GM12878 (cell line): ENCODE measurements around the gene ADAMTSL2. TPM values are rescaled to one million over a fixed set of nuclear protein-coding genes. Genes with fewer than 3 reads are reported as not detected.

Experiments used
- ATAC-seq: fragments of 200-7000 bp; cut with Tn5 transposase; 3 replicates; pipeline ENCODE4 v1.9.1; 2020; ENCODE audit warnings: mild to moderate bottlenecking, moderate library complexity
- BruUV-seq: library from RNA; stranded (reverse); fragments of 400-500 nt; replicated peaks from 2 replicates; lab custom pipeline; 2021; lab: Mats Ljungman, UMichigan
- CTCF ChIA-PET: fragments of 300-600 bp; sonication (Branson Sonifier 250); formaldehyde crosslinking; extraction: SDS; loops from one replicate; lab custom pipeline; 2021; ENCODE audit warnings: inconsistent platforms; lab: Yijun Ruan, JAX
- POLR2A ChIA-PET: fragments of 350-600 bp; formaldehyde crosslinking; extraction: SDS; loops from one replicate; lab custom pipeline; 2021; ENCODE audit warnings: inconsistent platforms; lab: Charles Lee
- RAD21 ChIA-PET: fragments of 300-600 bp; sonication (Branson Sonifier 250); formaldehyde crosslinking; loops from one replicate; lab custom pipeline; 2023; ENCODE audit warnings: antibody characterized with exemption; ENCODE audit not compliant: unreplicated experiment; lab: Charles Lee
- SMC1A ChIA-PET: fragments of 300-600 bp; sonication (Branson Sonifier 250); formaldehyde crosslinking; loops from one replicate; lab custom pipeline; 2023; ENCODE audit not compliant: unreplicated experiment, uncharacterized antibody; lab: Charles Lee
- DNase-seq: peaks from one replicate; pipeline ENCODE4 v3.0.0-alpha.2; 2011; ENCODE audit warnings: low read depth, low spot score
- FAIRE-seq: peaks from 3 replicates; lab custom pipeline; 2011; peaks lifted over from hg19 to GRCh38; lab: Jason Lieb, UNC
- H2AFZ ChIP-seq: 2 replicates; pipeline ENCODE4 v1.6.0; 2011; ENCODE audit warnings: low read depth, low read length, control low read depth; ENCODE audit not compliant: control insufficient read depth
- H3K27ac ChIP-seq: 2 replicates; pipeline ENCODE4 v1.5.1; 2011; ENCODE audit warnings: control low read depth; ENCODE audit not compliant: control insufficient read depth, insufficient read depth
- H3K27me3 ChIP-seq, 2 experiments: replicated peaks in 1 of 2; 2 replicates each; pipeline versions ENCODE4 v1.6.0 to v1.6.1; 2011; ENCODE audit warnings: low read length in 1 of 2; ENCODE audit not compliant: control insufficient read depth in 2 of 2, insufficient read depth in 2 of 2
- H3K36me3 ChIP-seq, 2 experiments: 2 replicates each; pipeline ENCODE4 v1.5.1; 2011; ENCODE audit warnings: low read length in 1 of 2; ENCODE audit not compliant: control insufficient read depth in 2 of 2, insufficient read depth in 2 of 2
- H3K4me1 ChIP-seq: 2 replicates; pipeline ENCODE4 v1.6.1; 2011; ENCODE audit warnings: mild to moderate bottlenecking, low read length, moderate library complexity, mixed read lengths; ENCODE audit not compliant: control insufficient read depth, insufficient read depth
- H3K4me2 ChIP-seq: 2 replicates; pipeline ENCODE4 v1.6.0; 2011; ENCODE audit warnings: control low read depth; ENCODE audit not compliant: control insufficient read depth, insufficient read depth
- H3K4me3 ChIP-seq: fragments of 200-600 bp; sonication (generic); 2 replicates; pipeline ENCODE4 v1.5.1; 2016
- H3K79me2 ChIP-seq: 2 replicates; pipeline ENCODE4 v1.6.0; 2011; ENCODE audit warnings: low read length; ENCODE audit not compliant: control insufficient read depth, insufficient read depth
- H3K9ac ChIP-seq: 2 replicates; pipeline ENCODE4 v1.8.0; 2011; ENCODE audit warnings: low read length, control low read depth, mixed read lengths; ENCODE audit not compliant: control insufficient read depth, insufficient read depth
- H3K9me3 ChIP-seq: replicated peaks from 3 replicates; pipeline ENCODE4 v1.5.1; 2011; ENCODE audit warnings: mild to moderate bottlenecking, low read length; ENCODE audit not compliant: control insufficient read depth, insufficient read depth
- H4K20me1 ChIP-seq: 2 replicates; pipeline ENCODE4 v1.6.0; 2011; ENCODE audit not compliant: control insufficient read depth, insufficient read depth
- ASH2L ChIP-seq: fragments of 300-600, 200-600 bp; sonication (generic); IDR thresholded peaks from 2 replicates; pipeline ENCODE4 v1.6.1; 2017; ENCODE audit warnings: low read depth, mild to moderate bottlenecking, borderline replicate concordance
- ATF3 ChIP-seq: IDR thresholded peaks from 2 replicates; pipeline ENCODE4 v1.6.1; 2011; ENCODE audit warnings: low read depth, mild to moderate bottlenecking, low read length, moderate library complexity, borderline replicate concordance; ENCODE audit errors: extremely low read depth
- BHLHE40 ChIP-seq, 2 experiments: fragments of 450-650 bp in 1 of 2; IDR thresholded peaks; 2 replicates each; pipeline ENCODE4 v1.6.1; 2011 to 2017; ENCODE audit warnings: low read depth in 2 of 2, borderline replicate concordance in 1 of 2, improper control_type of control experiment in 1 of 2, low read length in 1 of 2, mild to moderate bottlenecking in 1 of 2
- BRCA1 ChIP-seq: IDR thresholded peaks from 2 replicates; pipeline ENCODE4 v1.6.1; 2011; ENCODE audit warnings: low read depth, low read length, improper control_type of control experiment
- CBX3 ChIP-seq: fragments of 200-600 bp; sonication (generic); IDR thresholded peaks from 2 replicates; pipeline ENCODE4 v1.6.1; 2016; ENCODE audit warnings: low read depth, borderline replicate concordance
- CEBPB ChIP-seq, 2 experiments: fragments of 150-350 bp in 1 of 2; IDR thresholded peaks; 2 replicates each; pipeline ENCODE4 v1.6.1; 2012 to 2014; ENCODE audit warnings: low read depth in 2 of 2, low read length in 2 of 2, borderline replicate concordance in 1 of 2, inconsistent platforms in 1 of 2
- CHD2 ChIP-seq: IDR thresholded peaks from 2 replicates; pipeline ENCODE4 v1.6.1; 2011; ENCODE audit warnings: low read depth, low read length, improper control_type of control experiment, borderline replicate concordance
- CTCF ChIP-seq, 3 experiments: IDR thresholded peaks in 2 of 3; conservative IDR thresholded peaks in 1 of 3; 2 replicates each; pipeline ENCODE4 v1.5.1; 2011; ENCODE audit warnings: low read depth in 3 of 3, low read length in 3 of 3, mild to moderate bottlenecking in 3 of 3, control low read depth in 2 of 3, moderate library complexity in 2 of 3, inconsistent platforms in 1 of 3, mixed read lengths in 1 of 3; ENCODE audit not compliant: control insufficient read depth in 2 of 3, insufficient read depth in 1 of 3; ENCODE audit errors: extremely low read depth in 1 of 3
- E4F1 ChIP-seq: fragments of 450-650 bp; IDR thresholded peaks from 2 replicates; pipeline ENCODE4 v1.6.1; 2018; ENCODE audit warnings: borderline replicate concordance, mild to moderate bottlenecking; ENCODE audit not compliant: partially characterized antibody
- EP300 ChIP-seq, 2 experiments: fragments of 150-350 bp in 1 of 2; IDR thresholded peaks; 2 replicates each; pipeline ENCODE4 v1.6.1; 2011 to 2012; ENCODE audit warnings: low read depth in 2 of 2, low read length in 2 of 2, borderline replicate concordance in 1 of 2, improper control_type of control experiment in 1 of 2, inconsistent platforms in 1 of 2; ENCODE audit not compliant: control insufficient read depth in 1 of 2
- FOXK2 ChIP-seq: fragments of 450-650 bp; IDR thresholded peaks from 2 replicates; pipeline ENCODE4 v1.6.1; 2017; ENCODE audit warnings: mild to moderate bottlenecking, moderate library complexity
- GABPA ChIP-seq: IDR thresholded peaks from 2 replicates; pipeline ENCODE4 v1.6.1; 2014; ENCODE audit warnings: antibody characterized with exemption, low read depth, mild to moderate bottlenecking, inconsistent platforms
- HCFC1 ChIP-seq: fragments of 150-350 bp; IDR thresholded peaks from 2 replicates; pipeline ENCODE4 v1.6.1; 2014; ENCODE audit warnings: low read length
- KDM1A ChIP-seq: fragments of 200-600 bp; sonication (generic); IDR thresholded peaks from 2 replicates; pipeline ENCODE4 v1.6.1; 2016; ENCODE audit warnings: borderline replicate concordance
- NBN ChIP-seq: fragments of 450-650 bp; IDR thresholded peaks from 2 replicates; pipeline ENCODE4 v1.6.1; 2016
- NR2C2 ChIP-seq: IDR thresholded peaks from 2 replicates; pipeline ENCODE4 v1.6.1; 2011; ENCODE audit warnings: borderline replicate concordance, low read depth; ENCODE audit not compliant: control insufficient read depth, insufficient read length
- RBBP5 ChIP-seq: fragments of 200-600 bp; sonication (generic); conservative IDR thresholded peaks from 2 replicates; pipeline ENCODE4 v1.6.1; 2016
- RELA ChIP-seq: fragments of 450-650 bp; IDR thresholded peaks from 2 replicates; pipeline ENCODE4 v1.8.0; 2014; ENCODE audit warnings: borderline replicate concordance; ENCODE audit not compliant: partially characterized antibody
- ZNF24 ChIP-seq: fragments of 450-650 bp; IDR thresholded peaks from 2 replicates; pipeline ENCODE4 v1.6.1; 2017; ENCODE audit warnings: antibody characterized with exemption, mild to moderate bottlenecking
- WGBS: methylation state at CpG from one replicate; pipeline ENCODE4 v1.1.6; 2016; ENCODE audit warnings: low lambda C conversion rate; ENCODE audit not compliant: insufficient replicate concordance, insufficient coverage; ENCODE audit errors: missing lambda C conversion rate; 5-methylcytosine and 5-hydroxymethylcytosine counted together
- in situ Hi-C: fragments of 300-500 bp; cut with MboI; formaldehyde crosslinking; loops from 9 replicates; pipeline ENCODE4 v1.14.3; 2018; ENCODE audit warnings: mixed read lengths
- intact Hi-C: fragments of 100-400 bp; cut with micrococcal nuclease; formaldehyde crosslinking; loops from one replicate; pipeline ENCODE4 v1.14.2; 2022; ENCODE audit not compliant: unreplicated experiment
- polyA plus RNA-seq, 11 experiments: library from polyadenylated mRNA; depleted of rRNA in 4 of 11; unstranded in 6 of 11; stranded (reverse) in 5 of 11; fragments of >200 nt; fragmentation: Nextera tagmentation in 4 of 11; fragmentation: Illumina TruSeq in 1 of 11; extraction: Ambion mirVana in 4 of 11; extraction: Trizol in 1 of 11; gene quantifications; 1 replicate in 1 of 11; 2 replicates in 10 of 11; pipeline versions ENCODE4 v1.2.1 to v1.2.3, GENCODE V29; 2011 to 2016; ENCODE audit warnings: inconsistent platforms in 2 of 11, missing spikeins in 2 of 11, low read depth in 1 of 11
- total RNA-seq, 4 experiments: library from RNA; depleted of rRNA in 3 of 4; stranded (reverse); fragments of >200 nt in 3 of 4; fragmentation: Illumina TruSeq in 1 of 4; extraction: Trizol in 1 of 4; gene quantifications; 2 replicates each; pipeline versions ENCODE4 v1.2.1 to v1.2.3, GENCODE V29; 2013 to 2021

Gene ADAMTSL2
- total and polyA plus RNA-seq, 10 of the 15 experiments (the other 5 are each of a cell fraction or from before 2014, with no cell fraction given) = 0.07 TPM; not detected in 9

GRCh38 chr9:133492061-133493021 is 42.2 kb upstream of the ADAMTSL2 start:
- POLR2A ChIA-PET = no interaction called here
- Histone ChIP-seq H2AFZ (no peak overlapping the region), H3K27ac (no peak overlapping the region), H3K4me2 (no peak overlapping the region), H3K9ac (no peak overlapping the region), H3K4me3 (no peak overlapping the region), H3K79me2 (no peaks in the 10 kb centered on the region), H3K9me3 (no peaks in the 10 kb centered on the region), H3K36me3 (no peaks in the 10 kb centered on the region), H3K4me1 (no peaks in the 10 kb centered on the region), H4K20me1 (no peaks in the 10 kb centered on the region), H3K27me3 (no peaks in the 10 kb centered on the region; a peak in 3 of 4 replicates)
- RAD21 ChIA-PET = no interaction called here
- SMC1A ChIA-PET = no interaction called here
- in situ Hi-C loops (no loop called here), intact Hi-C loops (no loop called here)
- BruUV-seq = no TSS peak
- CTCF ChIA-PET = no interaction called here
- TF ChIP-seq NR2C2 (no peak), CEBPB (IDR thresholded peaks at IDR 0.05; ENCODE audit: borderline replicate concordance in 1 of 2, low read depth in 2 of 2, low read length in 2 of 2) (no peak), BRCA1 (no peak), CHD2 (no peak), FOXK2 (no peak), ASH2L (no peak), NBN (no peak), KDM1A (no peak), CTCF (IDR thresholded peaks at IDR 0.05 in 2 of 3, conservative IDR thresholded peaks at IDR 0.05 in 1 of 3; ENCODE audit: control insufficient read depth in 2 of 3, extremely low read depth in 1 of 3, insufficient read depth in 1 of 3, low read depth in 3 of 3, low read length in 3 of 3) (no peak), GABPA (no peak), CBX3 (no peak), RBBP5 (no peak), HCFC1 (no peak), EP300 (IDR thresholded peaks at IDR 0.05; ENCODE audit: borderline replicate concordance in 1 of 2, control insufficient read depth in 1 of 2, low read depth in 2 of 2, low read length in 2 of 2) (no peak), BHLHE40 (IDR thresholded peaks at IDR 0.05; ENCODE audit: borderline replicate concordance in 1 of 2, low read depth in 2 of 2, low read length in 1 of 2) (no peak), E4F1 (no peak), ZNF24 (no peak), ATF3 (no peak), RELA (no peak)
- DNase-seq (no peak), FAIRE-seq (no peak), ATAC-seq (peak; percentile 36; the same call in 1 of the 3 replicates)
- WGBS = 26% methylated on average over 32 of the region's 33 CpGs
